K562 (cell line): Measurements from ENCODE around the gene CTNNA3. TPM values are rescaled to one million over a fixed set of nuclear protein-coding genes. Genes with fewer than 3 reads are reported as not detected.

Source experiments
- ATAC-seq: fragments of 200-7000 bp; cut with Tn5 transposase; 3 replicates; pipeline ENCODE4 v1.9.1; 2020; ENCODE audit warnings: moderate library complexity
- BruUV-seq: library from RNA; stranded (reverse); fragments of 400-500 nt; replicated peaks from 2 replicates; lab custom pipeline; 2021; lab: Mats Ljungman, UMichigan
- CTCF ChIA-PET: fragments of 300-600 bp; formaldehyde crosslinking; extraction: SDS; loops from one replicate; lab custom pipeline; 2021; ENCODE audit warnings: low intra/inter-chr PET ratio; lab: Yijun Ruan, JAX
- POLR2A ChIA-PET: fragments of 300-600, 350-650 bp; sonication (Branson Sonifier 250); formaldehyde crosslinking; extraction: SDS; loops from one replicate; lab custom pipeline; 2021; ENCODE audit warnings: antibody characterized with exemption, inconsistent platforms; lab: Yijun Ruan, JAX
- DNase-seq, 4 experiments: peaks; one replicate each; pipeline versions ENCODE4 v3.0.0 to v3.0.0-alpha.2; 2011 to 2018; ENCODE audit warnings: low spot score in 3 of 4, mixed read lengths in 3 of 4; ENCODE audit errors: extremely low read depth in 1 of 4
- FAIRE-seq: peaks from 2 replicates; lab custom pipeline; 2011; peaks lifted over from hg19 to GRCh38; lab: Jason Lieb, UNC
- H2AFZ ChIP-seq: 2 replicates; pipeline ENCODE4 v1.6.0; 2011; ENCODE audit warnings: low read depth, low read length, control low read depth, inconsistent platforms
- H3K27ac ChIP-seq: fragments of 200-600 bp; 3 replicates; pipeline ENCODE4 v1.8.0; 2011; ENCODE audit warnings: low read depth, mild to moderate bottlenecking, control low read depth, inconsistent platforms, low read length, moderate library complexity, mixed read lengths; ENCODE audit errors: extremely low read depth
- H3K27me3 ChIP-seq, 2 experiments: fragments of 300-600 bp in 1 of 2; 2 replicates in 1 of 2; 3 replicates in 1 of 2; pipeline versions ENCODE4 v1.6.0 to v1.8.0; 2011; ENCODE audit warnings: inconsistent platforms in 2 of 2, low read length in 2 of 2, mild to moderate bottlenecking in 1 of 2, mixed read lengths in 1 of 2, moderate library complexity in 1 of 2; ENCODE audit not compliant: control insufficient read depth in 2 of 2, insufficient read depth in 2 of 2
- H3K36me3 ChIP-seq: fragments of 300-600 bp; 3 replicates; pipeline ENCODE4 v1.8.0; 2011; ENCODE audit warnings: mild to moderate bottlenecking, low read length, inconsistent platforms; ENCODE audit not compliant: control insufficient read depth, insufficient read depth
- H3K4me1 ChIP-seq, 2 experiments: fragments of 200-600 bp in 1 of 2; replicated peaks in 1 of 2; 2 replicates in 1 of 2; 3 replicates in 1 of 2; pipeline versions ENCODE4 v1.5.1 to v1.8.0; 2011; ENCODE audit warnings: inconsistent platforms in 2 of 2, low read length in 2 of 2, mild to moderate bottlenecking in 1 of 2, mixed read lengths in 1 of 2, moderate library complexity in 1 of 2; ENCODE audit not compliant: control insufficient read depth in 2 of 2, insufficient read depth in 2 of 2
- H3K4me2 ChIP-seq: 2 replicates; pipeline ENCODE4 v1.6.1; 2011; ENCODE audit warnings: low read length, control low read depth, inconsistent platforms, mixed read lengths; ENCODE audit not compliant: insufficient read depth
- H3K4me3 ChIP-seq: fragments of 200-600 bp; sonication (generic), shearing (Covaris generic); 2 replicates; pipeline ENCODE4 v1.5.1; 2016; ENCODE audit warnings: control low read depth, inconsistent platforms
- H3K79me2 ChIP-seq: fragments of 200-600 bp; 3 replicates; pipeline ENCODE4 v1.8.0; 2011; ENCODE audit warnings: low read length, inconsistent platforms; ENCODE audit not compliant: control insufficient read depth, insufficient read depth
- H3K9ac ChIP-seq, 2 experiments: 2 replicates each; pipeline versions ENCODE4 v1.6.0 to v1.6.1; 2011; ENCODE audit warnings: low read depth in 2 of 2, low read length in 2 of 2, control low read depth in 1 of 2, inconsistent platforms in 1 of 2, mild to moderate bottlenecking in 1 of 2, mixed read lengths in 1 of 2; ENCODE audit not compliant: insufficient read depth in 1 of 2
- H3K9me1 ChIP-seq: one replicate; pipeline ENCODE4 v1.6.0; 2011; ENCODE audit warnings: inconsistent platforms, mild to moderate bottlenecking, low read length, moderate library complexity; ENCODE audit not compliant: control insufficient read depth, insufficient read depth
- H3K9me3 ChIP-seq: replicated peaks from 2 replicates; pipeline ENCODE4 v1.5.1; 2011; ENCODE audit warnings: low read depth, low read length, inconsistent platforms; ENCODE audit not compliant: control insufficient read depth, insufficient read depth
- H4K20me1 ChIP-seq: replicated peaks from 2 replicates; pipeline ENCODE4 v1.6.1; 2011; ENCODE audit warnings: low read length, inconsistent platforms, mixed read lengths; ENCODE audit not compliant: control insufficient read depth, insufficient read depth
- ADNP ChIP-seq: fragments of 200-800 bp; sonication (Bioruptor generic); IDR thresholded peaks from 2 replicates; pipeline ENCODE4 v1.6.1; 2016; ENCODE audit warnings: missing genetic modification characterization, missing compliant biosample characterization
- BRCA1 ChIP-seq, 2 experiments: fragments of 450-650 bp in 1 of 2; sonication (generic) in 1 of 2; formaldehyde crosslinking in 1 of 2; IDR thresholded peaks; 2 replicates each; pipeline versions ENCODE4 v1.5.0 to v1.6.1; 2017 to 2020; ENCODE audit warnings: mild to moderate bottlenecking in 1 of 2, missing genetic modification reagents in 1 of 2
- CBX3 ChIP-seq, 2 experiments: IDR thresholded peaks; 1 replicate in 1 of 2; 2 replicates in 1 of 2; pipeline ENCODE4 v1.6.1; 2012; ENCODE audit warnings: inconsistent platforms in 2 of 2, low read length in 2 of 2, borderline replicate concordance in 1 of 2, control low read depth in 1 of 2
- FOXJ3 ChIP-seq: sonication (generic); formaldehyde crosslinking; IDR thresholded peaks from 2 replicates; pipeline ENCODE4 v1.4.0; 2020; ENCODE audit warnings: mild to moderate bottlenecking, missing genetic modification reagents
- MAFG ChIP-seq: fragments of 450-650 bp; conservative IDR thresholded peaks from 2 replicates; pipeline ENCODE4 v1.6.1; 2016; ENCODE audit warnings: missing genetic modification characterization, missing compliant biosample characterization
- NR1H2 ChIP-seq: sonication (generic); formaldehyde crosslinking; IDR thresholded peaks from 2 replicates; pipeline ENCODE4 v1.4.0; 2020; ENCODE audit warnings: mild to moderate bottlenecking, missing genetic modification reagents
- PPARD ChIP-seq: fragments of 250-450 bp; sonication (Bioruptor Pico); IDR thresholded peaks from 2 replicates; pipeline ENCODE4 v1.8.0; 2022; ENCODE audit warnings: inconsistent platforms, mild to moderate bottlenecking, moderate library complexity
- RFX5 ChIP-seq: IDR thresholded peaks from 2 replicates; pipeline ENCODE4 v1.6.1; 2011; ENCODE audit warnings: low read depth, mild to moderate bottlenecking, improper control_type of control experiment, low read length
- ZKSCAN8 ChIP-seq: fragments of 200-800 bp; sonication (Bioruptor generic); IDR thresholded peaks from 2 replicates; pipeline ENCODE4 v1.6.1; 2016; ENCODE audit warnings: missing genetic modification characterization, missing compliant biosample characterization
- ZNF644 ChIP-seq: fragments of 200-800 bp; sonication (Bioruptor generic); IDR thresholded peaks from 2 replicates; pipeline ENCODE4 v1.6.1; 2016; ENCODE audit warnings: low read depth, missing genetic modification characterization, missing compliant biosample characterization
- WGBS: fragments of 100-300 bp; shearing (Covaris generic); methylation state at CpG from one replicate; pipeline ENCODE4 v1.1.6; 2016; ENCODE audit warnings: low coverage, mixed read lengths; ENCODE audit not compliant: insufficient coverage; ENCODE audit errors: missing lambda C conversion rate; 5-methylcytosine and 5-hydroxymethylcytosine counted together
- in situ Hi-C: fragments of 300-500 bp; cut with MboI; formaldehyde crosslinking; loops from 4 replicates; pipeline ENCODE4 v1.15.0; 2018; ENCODE audit warnings: inconsistent platforms, mixed read lengths
- intact Hi-C: fragments of 100-400 bp; cut with micrococcal nuclease; formaldehyde crosslinking; loops from 2 replicates; pipeline ENCODE4 v1.14.2; 2022
- polyA plus RNA-seq, 8 experiments: library from polyadenylated mRNA; depleted of rRNA in 4 of 8; stranded (reverse) in 5 of 8; unstranded in 3 of 8; fragments of >200 nt; fragmentation: Nextera tagmentation in 2 of 8; fragmentation: Illumina TruSeq in 1 of 8; extraction: Ambion mirVana in 2 of 8; extraction: Trizol in 1 of 8; gene quantifications; 2 replicates each; pipeline versions ENCODE4 v1.2.1 to v1.2.3, GENCODE V29; 2011 to 2014; ENCODE audit warnings: inconsistent platforms in 1 of 8, missing spikeins in 1 of 8
- total RNA-seq, 7 experiments: library from RNA; depleted of rRNA in 6 of 7; stranded (reverse); fragments of >200 nt in 6 of 7; fragmentation: Illumina TruSeq in 2 of 7; extraction: Trizol in 2 of 7; gene quantifications; 2 replicates each; pipeline versions ENCODE4 v1.2.1 to v1.2.3, GENCODE V29; 2011 to 2021; ENCODE audit warnings: low replicate concordance in 1 of 7
- TF ChIP-seq, protein P1 (sequence below), 2 experiments: fragments of 200-800 bp in 1 of 2; sonication (Bioruptor generic) in 1 of 2; sonication (generic) in 1 of 2; formaldehyde crosslinking in 1 of 2; IDR thresholded peaks in 1 of 2; conservative IDR thresholded peaks in 1 of 2; 2 replicates each; pipeline versions ENCODE4 v1.5.0 to v1.6.1; 2016 to 2020; ENCODE audit warnings: missing compliant biosample characterization in 1 of 2, missing genetic modification characterization in 1 of 2, missing genetic modification reagents in 1 of 2
- TF ChIP-seq, protein P2 (sequence below): fragments of 200-400 bp; formaldehyde crosslinking; IDR thresholded peaks from 2 replicates; pipeline ENCODE4 v1.6.1; 2017; ENCODE audit warnings: mild to moderate bottlenecking, low read depth, low read length, moderate library complexity
- TF ChIP-seq, protein P3 (sequence below): IDR thresholded peaks from 2 replicates; pipeline ENCODE4 v1.6.1; 2011; ENCODE audit warnings: borderline replicate concordance, low read depth, mild to moderate bottlenecking, moderate library complexity, low read length; ENCODE audit not compliant: insufficient read depth, poor library complexity, severe bottlenecking

Gene CTNNA3
- total and polyA plus RNA-seq, 9 of the 15 experiments (the other 6 are each of a cell fraction or from before 2014, with no cell fraction given) = 0.04 TPM; not detected in 8

GRCh38 chr10:67487199-67487598, 208.8 kb downstream of the CTNNA3 start:
- ChIA-PET POLR2A (no interaction called here), CTCF (no interaction called here)
- H4K20me1 ChIP-seq = no peaks in the 10 kb centered on the region
- H3K4me3 ChIP-seq = no peak overlapping the region
- H2AFZ ChIP-seq = no peak overlapping the region
- H3K79me2 ChIP-seq = no peaks in the 10 kb centered on the region
- no peak overlapping the region for H3K9ac ChIP-seq
- DNase-seq (no peak), ATAC-seq (no peak), FAIRE-seq (no peak)
- H3K9me3 ChIP-seq = no peaks in the 10 kb centered on the region
- WGBS = 7% methylated on average over 3 of the region's 3 CpGs
- intact Hi-C loops (no loop called here), in situ Hi-C loops (no loop called here)
- no peak overlapping the region for H3K27ac ChIP-seq
- no peaks in the 10 kb centered on the region for H3K27me3 ChIP-seq
- no peak overlapping the region for H3K4me2 ChIP-seq
- H3K4me1 ChIP-seq = no peaks in the 10 kb centered on the region
- BruUV-seq = no TSS peak
- H3K36me3 ChIP-seq = no peaks in the 10 kb centered on the region
- H3K9me1 ChIP-seq = no peaks in the 10 kb centered on the region
- TF ChIP-seq ADNP (tag) (no peak), ZNF644 (tag) (no peak), MAFG (tag) (no peak), NR1H2 (CRISPR knock-in tag) (no peak), ZKSCAN8 (CRISPR knock-in tag) (no peak), CBX3 (IDR thresholded peaks at IDR 0.05; ENCODE audit: borderline replicate concordance in 1 of 2, low read length in 2 of 2) (no peak), FOXJ3 (CRISPR knock-in tag) (no peak), PPARD (CRISPR knock-in tag) (no peak), RFX5 (no peak), BRCA1 (IDR thresholded peaks at IDR 0.05) (no peak), BRCA1 (CRISPR knock-in tag; IDR thresholded peaks at IDR 0.05) (no peak)
- TF ChIP-seq, protein P1, sequence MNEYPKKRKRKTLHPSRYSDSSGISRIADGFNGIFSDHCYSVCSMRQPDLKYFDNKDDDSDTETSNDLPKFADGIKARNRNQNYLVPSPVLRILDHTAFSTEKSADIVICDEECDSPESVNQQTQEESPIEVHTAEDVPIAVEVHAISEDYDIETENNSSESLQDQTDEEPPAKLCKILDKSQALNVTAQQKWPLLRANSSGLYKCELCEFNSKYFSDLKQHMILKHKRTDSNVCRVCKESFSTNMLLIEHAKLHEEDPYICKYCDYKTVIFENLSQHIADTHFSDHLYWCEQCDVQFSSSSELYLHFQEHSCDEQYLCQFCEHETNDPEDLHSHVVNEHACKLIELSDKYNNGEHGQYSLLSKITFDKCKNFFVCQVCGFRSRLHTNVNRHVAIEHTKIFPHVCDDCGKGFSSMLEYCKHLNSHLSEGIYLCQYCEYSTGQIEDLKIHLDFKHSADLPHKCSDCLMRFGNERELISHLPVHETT (CRISPR knock-in tag; conservative IDR thresholded peaks at IDR 0.05 in 1 of 2, IDR thresholded peaks at IDR 0.05 in 1 of 2) = no peak
- TF ChIP-seq, protein P2, sequence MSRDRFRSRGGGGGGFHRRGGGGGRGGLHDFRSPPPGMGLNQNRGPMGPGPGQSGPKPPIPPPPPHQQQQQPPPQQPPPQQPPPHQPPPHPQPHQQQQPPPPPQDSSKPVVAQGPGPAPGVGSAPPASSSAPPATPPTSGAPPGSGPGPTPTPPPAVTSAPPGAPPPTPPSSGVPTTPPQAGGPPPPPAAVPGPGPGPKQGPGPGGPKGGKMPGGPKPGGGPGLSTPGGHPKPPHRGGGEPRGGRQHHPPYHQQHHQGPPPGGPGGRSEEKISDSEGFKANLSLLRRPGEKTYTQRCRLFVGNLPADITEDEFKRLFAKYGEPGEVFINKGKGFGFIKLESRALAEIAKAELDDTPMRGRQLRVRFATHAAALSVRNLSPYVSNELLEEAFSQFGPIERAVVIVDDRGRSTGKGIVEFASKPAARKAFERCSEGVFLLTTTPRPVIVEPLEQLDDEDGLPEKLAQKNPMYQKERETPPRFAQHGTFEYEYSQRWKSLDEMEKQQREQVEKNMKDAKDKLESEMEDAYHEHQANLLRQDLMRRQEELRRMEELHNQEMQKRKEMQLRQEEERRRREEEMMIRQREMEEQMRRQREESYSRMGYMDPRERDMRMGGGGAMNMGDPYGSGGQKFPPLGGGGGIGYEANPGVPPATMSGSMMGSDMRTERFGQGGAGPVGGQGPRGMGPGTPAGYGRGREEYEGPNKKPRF = no peak
- TF ChIP-seq, protein P3, sequence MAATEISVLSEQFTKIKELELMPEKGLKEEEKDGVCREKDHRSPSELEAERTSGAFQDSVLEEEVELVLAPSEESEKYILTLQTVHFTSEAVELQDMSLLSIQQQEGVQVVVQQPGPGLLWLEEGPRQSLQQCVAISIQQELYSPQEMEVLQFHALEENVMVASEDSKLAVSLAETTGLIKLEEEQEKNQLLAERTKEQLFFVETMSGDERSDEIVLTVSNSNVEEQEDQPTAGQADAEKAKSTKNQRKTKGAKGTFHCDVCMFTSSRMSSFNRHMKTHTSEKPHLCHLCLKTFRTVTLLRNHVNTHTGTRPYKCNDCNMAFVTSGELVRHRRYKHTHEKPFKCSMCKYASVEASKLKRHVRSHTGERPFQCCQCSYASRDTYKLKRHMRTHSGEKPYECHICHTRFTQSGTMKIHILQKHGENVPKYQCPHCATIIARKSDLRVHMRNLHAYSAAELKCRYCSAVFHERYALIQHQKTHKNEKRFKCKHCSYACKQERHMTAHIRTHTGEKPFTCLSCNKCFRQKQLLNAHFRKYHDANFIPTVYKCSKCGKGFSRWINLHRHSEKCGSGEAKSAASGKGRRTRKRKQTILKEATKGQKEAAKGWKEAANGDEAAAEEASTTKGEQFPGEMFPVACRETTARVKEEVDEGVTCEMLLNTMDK = no peak
